ENCODE data around the gene HYAL2.
A peak's percentile ranks its signal among the peaks of the same experiment; 100 is the strongest.

Gene HYAL2

DNA sequence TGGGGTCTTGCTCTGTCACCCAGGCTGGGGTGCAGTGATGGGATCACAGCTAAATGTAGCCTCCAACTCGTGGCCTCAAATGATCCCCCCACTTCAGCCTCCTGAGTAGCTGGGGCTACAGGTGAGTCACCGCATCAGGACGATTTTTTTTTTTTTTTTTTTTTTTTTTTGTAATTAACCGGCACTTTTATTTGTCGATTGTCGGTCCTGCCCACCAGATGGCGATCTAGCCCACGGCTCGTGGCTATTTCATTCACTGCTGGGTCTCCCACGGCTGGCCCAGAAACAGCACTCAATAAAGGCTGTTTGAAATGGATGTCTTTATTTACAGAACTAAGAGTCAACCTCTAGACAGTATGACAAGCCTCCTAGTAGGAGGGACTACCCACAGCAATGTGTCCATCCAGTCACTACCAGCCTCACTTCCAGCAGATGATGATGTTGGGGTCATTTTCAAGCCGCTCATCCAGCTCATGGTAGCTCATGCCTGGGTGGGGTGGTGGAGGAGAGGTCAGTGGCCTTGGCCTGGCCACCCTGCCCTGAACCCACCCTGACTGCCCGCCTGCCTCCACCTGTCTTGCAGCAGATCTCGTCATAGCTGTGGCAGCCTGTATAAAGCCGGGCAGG is 24.8 kb upstream of the HYAL2 start:
- in situ Hi-C loops (cut with HindIII; ENCODE audit: low pct_ligation_motif_present, low sequenced_read_pairs) = no loop called here
- DNase-seq = peak; percentile 49
- H3K36me3 ChIP-seq (replicated peaks) = peaks cover 2% of the 10 kb centered on the region
- H3K27me3 ChIP-seq (replicated peaks) = no peaks in the 10 kb centered on the region
- no peak overlapping the region for H3K4me3 ChIP-seq (ENCODE audit: low read depth, low read length)
- H3K27ac ChIP-seq = no peak overlapping the region
- TF ChIP-seq, protein P1, sequence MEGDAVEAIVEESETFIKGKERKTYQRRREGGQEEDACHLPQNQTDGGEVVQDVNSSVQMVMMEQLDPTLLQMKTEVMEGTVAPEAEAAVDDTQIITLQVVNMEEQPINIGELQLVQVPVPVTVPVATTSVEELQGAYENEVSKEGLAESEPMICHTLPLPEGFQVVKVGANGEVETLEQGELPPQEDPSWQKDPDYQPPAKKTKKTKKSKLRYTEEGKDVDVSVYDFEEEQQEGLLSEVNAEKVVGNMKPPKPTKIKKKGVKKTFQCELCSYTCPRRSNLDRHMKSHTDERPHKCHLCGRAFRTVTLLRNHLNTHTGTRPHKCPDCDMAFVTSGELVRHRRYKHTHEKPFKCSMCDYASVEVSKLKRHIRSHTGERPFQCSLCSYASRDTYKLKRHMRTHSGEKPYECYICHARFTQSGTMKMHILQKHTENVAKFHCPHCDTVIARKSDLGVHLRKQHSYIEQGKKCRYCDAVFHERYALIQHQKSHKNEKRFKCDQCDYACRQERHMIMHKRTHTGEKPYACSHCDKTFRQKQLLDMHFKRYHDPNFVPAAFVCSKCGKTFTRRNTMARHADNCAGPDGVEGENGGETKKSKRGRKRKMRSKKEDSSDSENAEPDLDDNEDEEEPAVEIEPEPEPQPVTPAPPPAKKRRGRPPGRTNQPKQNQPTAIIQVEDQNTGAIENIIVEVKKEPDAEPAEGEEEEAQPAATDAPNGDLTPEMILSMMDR (IDR thresholded peaks at IDR 0.05; ENCODE audit: low read depth, low read length, missing control alignments) = peak; percentile 74

DNA sequence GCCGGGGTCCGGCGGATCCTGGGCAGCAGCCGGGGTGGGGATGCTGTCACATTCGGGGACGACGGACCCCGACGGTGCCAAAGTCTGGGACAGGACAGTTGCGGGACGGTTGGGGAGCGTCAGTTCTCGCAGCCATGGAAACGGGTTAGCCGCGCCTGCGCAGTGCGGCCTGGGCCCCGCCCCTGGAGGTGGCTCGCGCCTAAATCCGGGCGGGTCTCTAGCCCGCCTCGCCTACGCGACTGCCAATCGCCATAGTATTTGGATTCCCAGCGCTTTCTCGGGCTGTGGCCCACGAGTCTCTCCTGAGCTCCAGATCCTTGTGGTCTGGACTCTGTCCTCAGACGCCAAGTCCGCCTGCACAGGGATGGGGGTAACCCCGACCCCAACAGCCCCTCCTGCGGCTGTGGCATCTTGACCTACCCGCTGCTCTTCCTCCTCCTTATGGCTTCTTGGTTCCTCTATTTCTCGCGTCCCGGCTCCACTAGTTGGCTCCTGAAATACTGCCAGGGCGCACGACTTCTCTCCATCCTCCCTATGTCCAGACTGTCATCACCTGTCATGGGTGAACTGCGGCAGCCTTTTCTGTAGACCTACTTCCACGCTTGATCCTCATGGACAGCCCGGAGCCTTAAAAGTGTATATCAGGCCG is 23.2 kb upstream of the HYAL2 start, which contains the start of gene ZMYND10:
TSS of gene ZMYND10 (minus strand) at position 147 of the 649 bp plus-strand sequence. CDS start 153 bp downstream, outside the sequence.
- Histone ChIP-seq H3K4me3 (ENCODE audit: low read depth, low read length) (peak within 1 kb of the TSS; percentile 53), H3K36me3 (replicated peaks) (peaks cover 2% of the 10 kb centered on the region), H3K27ac (no peak within 1 kb of the TSS), H3K27me3 (replicated peaks) (no peaks in the 10 kb centered on the region)
- TF ChIP-seq, protein P1 (IDR thresholded peaks at IDR 0.05; ENCODE audit: low read depth, low read length, missing control alignments) = no peak
- no peak for DNase-seq
- in situ Hi-C loops (cut with HindIII; ENCODE audit: low pct_ligation_motif_present, low sequenced_read_pairs) = no loop called here

DNA sequence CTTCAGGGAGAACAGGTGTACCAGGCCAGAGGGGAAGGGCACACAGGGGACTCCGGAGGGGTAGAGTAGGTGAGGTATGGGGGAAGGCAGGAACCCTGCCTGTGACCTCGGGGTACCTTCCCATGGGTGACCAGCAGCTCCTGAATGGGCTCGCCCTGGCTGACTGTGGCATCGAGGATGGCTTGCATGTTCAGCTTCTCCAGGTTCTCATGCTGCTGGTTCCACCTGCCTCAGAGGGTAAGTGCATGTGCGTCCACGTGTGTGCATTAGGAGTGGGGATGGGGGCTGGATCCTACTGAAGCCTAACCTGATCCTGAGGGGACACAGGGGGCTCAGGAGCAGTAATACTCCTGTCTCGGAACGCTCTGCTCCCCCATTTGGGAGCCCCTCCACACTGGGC is 22.5 kb upstream of the HYAL2 start:
- H3K27ac ChIP-seq = no peak overlapping the region
- TF ChIP-seq, protein P1 (IDR thresholded peaks at IDR 0.05; ENCODE audit: low read depth, low read length, missing control alignments) = no peak
- no peak overlapping the region for H3K4me3 ChIP-seq (ENCODE audit: low read depth, low read length)
- peaks cover 2% of the 10 kb centered on the region for H3K36me3 ChIP-seq (replicated peaks)
- no peaks in the 10 kb centered on the region for H3K27me3 ChIP-seq (replicated peaks)
- in situ Hi-C loops (cut with HindIII; ENCODE audit: low pct_ligation_motif_present, low sequenced_read_pairs) = no loop called here
- DNase-seq = no peak

DNA sequence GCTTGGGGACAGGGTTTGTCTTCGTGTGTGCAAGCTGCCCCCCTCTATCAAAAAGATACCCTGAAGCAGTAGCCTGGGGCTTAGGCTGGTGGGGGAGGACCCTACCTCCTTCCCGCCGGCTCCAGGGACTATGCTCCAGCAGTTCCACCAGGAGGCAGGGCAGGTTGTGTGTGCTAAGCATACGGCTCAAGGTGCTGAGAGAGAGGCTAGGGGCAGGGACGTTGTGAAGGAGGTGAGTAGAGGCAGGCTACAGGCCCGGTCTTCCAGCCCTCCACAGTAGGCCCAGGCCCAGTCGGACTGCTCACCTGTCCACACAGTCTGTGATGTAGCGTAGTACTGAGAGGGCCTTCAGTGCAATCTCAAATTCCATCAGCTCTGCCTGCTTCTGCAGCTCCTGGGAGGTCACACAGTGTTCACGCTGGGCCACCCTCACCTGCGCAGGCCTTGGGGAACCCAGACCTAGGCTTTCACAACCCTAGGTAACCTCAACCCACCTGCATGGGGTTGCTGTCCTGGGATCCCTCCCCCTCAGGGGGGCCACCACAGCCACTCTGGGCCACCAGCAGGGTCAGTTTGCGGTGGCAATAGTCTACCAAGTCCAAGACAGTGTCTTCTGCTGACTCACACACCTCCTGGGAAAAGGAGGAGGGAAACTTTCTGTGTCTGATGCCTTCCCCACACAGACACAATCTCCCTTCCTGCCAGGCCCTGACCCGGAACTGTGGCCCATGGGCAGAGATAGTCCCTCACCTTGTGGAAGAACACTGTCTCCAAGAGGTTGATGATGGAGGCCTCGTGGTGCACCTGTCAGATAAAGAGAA is 20.5 kb upstream of the HYAL2 start:
- no peak overlapping the region for H3K4me3 ChIP-seq (ENCODE audit: low read depth, low read length)
- TF ChIP-seq, protein P1 (IDR thresholded peaks at IDR 0.05; ENCODE audit: low read depth, low read length, missing control alignments) = peak; percentile 34
- H3K27me3 ChIP-seq (replicated peaks) = no peaks in the 10 kb centered on the region
- in situ Hi-C loops (cut with HindIII; ENCODE audit: low pct_ligation_motif_present, low sequenced_read_pairs) = no loop called here
- H3K27ac ChIP-seq = no peak overlapping the region
- DNase-seq = no peak
- peaks cover 2% of the 10 kb centered on the region for H3K36me3 ChIP-seq (replicated peaks)

DNA sequence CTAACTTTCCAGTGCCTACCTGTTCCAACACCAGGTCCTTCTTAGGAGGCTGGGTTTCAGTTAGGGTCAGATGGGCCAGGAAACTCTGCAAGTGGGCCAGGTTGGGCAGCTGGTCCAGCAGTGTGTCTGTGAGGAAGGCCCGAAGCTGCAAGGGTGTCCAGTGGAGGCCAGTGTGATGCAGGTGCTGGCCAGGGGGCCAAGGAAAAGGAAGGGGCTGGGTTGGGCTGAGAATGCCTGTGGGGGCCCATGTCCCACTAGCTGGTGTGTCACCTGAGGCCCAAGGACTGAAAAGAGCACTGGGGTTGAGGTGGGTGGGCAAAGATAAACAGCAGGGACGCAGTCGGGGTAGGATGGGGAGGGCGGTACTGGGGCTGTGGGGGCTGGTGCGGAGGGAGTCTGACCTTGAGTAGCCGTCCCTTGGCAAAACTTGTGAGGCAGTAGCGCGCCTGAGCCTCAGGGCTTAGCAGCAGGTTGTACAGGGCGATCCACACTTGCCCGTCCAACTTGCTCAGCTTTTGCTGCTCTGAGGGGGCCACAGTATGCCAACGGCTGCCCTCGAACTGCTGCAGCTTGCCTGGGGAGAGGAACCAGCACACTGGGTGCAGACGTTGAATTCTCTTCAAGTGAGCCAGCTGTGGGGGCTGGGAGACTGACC is 19.6 kb upstream of the HYAL2 start:
- Histone ChIP-seq H3K27me3 (replicated peaks) (no peaks in the 10 kb centered on the region), H3K27ac (no peak overlapping the region), H3K36me3 (replicated peaks) (no peaks in the 10 kb centered on the region), H3K4me3 (ENCODE audit: low read depth, low read length) (no peak overlapping the region)
- in situ Hi-C loops (cut with HindIII; ENCODE audit: low pct_ligation_motif_present, low sequenced_read_pairs) = no loop called here
- TF ChIP-seq, protein P1 (IDR thresholded peaks at IDR 0.05; ENCODE audit: low read depth, low read length, missing control alignments) = no peak
- no peak for DNase-seq
